GM19324 (cell line): ENCODE measurements around the gene PRLHR.

Experiments
- ATAC-seq: cut with Tn5 transposase; IDR thresholded peaks from one replicate; pipeline ENCODE4 v1.9.1; 2021; ENCODE audit warnings: mild to moderate bottlenecking, moderate library complexity; ENCODE audit not compliant: unreplicated experiment, low FRiP score

The PRLHR gene

GRCh38 chr10:118590334-118590733 lies 5.1 kb downstream of the PRLHR start:
- ATAC-seq: no peak

GRCh38 chr10:118587881-118588651 lies 7.4 kb downstream of the PRLHR start:
- no peak for ATAC-seq

- no peak for ATAC-seq
Observed at GRCh38 chr10:118586911-118587310, 8.5 kb downstream of the PRLHR start.

GRCh38 chr10:118585794-118586193 lies 9.7 kb downstream of the PRLHR start:
- no peak for ATAC-seq

GRCh38 chr10:118585234-118585633 lies 10.2 kb downstream of the PRLHR start:
- ATAC-seq: no peak

- no peak for ATAC-seq
Observed at GRCh38 chr10:118584181-118584954, 11.1 kb downstream of the PRLHR start.

- no peak for ATAC-seq
Observed at GRCh38 chr10:118583611-118584010, 11.8 kb downstream of the PRLHR start.

GRCh38 chr10:118582511-118582910 lies 12.9 kb downstream of the PRLHR start:
- no peak for ATAC-seq

GRCh38 chr10:118581340-118581739 lies 14.1 kb downstream of the PRLHR start:
- ATAC-seq: no peak

GRCh38 chr10:118580702-118581101 lies 14.7 kb downstream of the PRLHR start:
- no peak for ATAC-seq

GRCh38 chr10:118573512-118573911 lies 21.9 kb downstream of the PRLHR start:
- no peak for ATAC-seq

GRCh38 chr10:118572256-118573041 lies 23.0 kb downstream of the PRLHR start:
- ATAC-seq: no peak

GRCh38 chr10:118571123-118571522 lies 24.3 kb downstream of the PRLHR start:
- ATAC-seq: no peak

- ATAC-seq: no peak
Observed at GRCh38 chr10:118570591-118570990, 24.9 kb downstream of the PRLHR start.

- ATAC-seq: no peak
Observed at GRCh38 chr10:118569882-118570252, 25.6 kb downstream of the PRLHR start.

- ATAC-seq: no peak
Observed at GRCh38 chr10:118569241-118569881, 26.1 kb downstream of the PRLHR start.

- ATAC-seq: no peak
Observed at GRCh38 chr10:118568327-118568848, 27.1 kb downstream of the PRLHR start.

- ATAC-seq: no peak
Observed at GRCh38 chr10:118567701-118568248, 27.7 kb downstream of the PRLHR start.

GRCh38 chr10:118566911-118567310 lies 28.5 kb downstream of the PRLHR start:
- no peak for ATAC-seq
